Measurements from ENCODE around the gene ADPRHL1.

ADPRHL1 gene

DNA sequence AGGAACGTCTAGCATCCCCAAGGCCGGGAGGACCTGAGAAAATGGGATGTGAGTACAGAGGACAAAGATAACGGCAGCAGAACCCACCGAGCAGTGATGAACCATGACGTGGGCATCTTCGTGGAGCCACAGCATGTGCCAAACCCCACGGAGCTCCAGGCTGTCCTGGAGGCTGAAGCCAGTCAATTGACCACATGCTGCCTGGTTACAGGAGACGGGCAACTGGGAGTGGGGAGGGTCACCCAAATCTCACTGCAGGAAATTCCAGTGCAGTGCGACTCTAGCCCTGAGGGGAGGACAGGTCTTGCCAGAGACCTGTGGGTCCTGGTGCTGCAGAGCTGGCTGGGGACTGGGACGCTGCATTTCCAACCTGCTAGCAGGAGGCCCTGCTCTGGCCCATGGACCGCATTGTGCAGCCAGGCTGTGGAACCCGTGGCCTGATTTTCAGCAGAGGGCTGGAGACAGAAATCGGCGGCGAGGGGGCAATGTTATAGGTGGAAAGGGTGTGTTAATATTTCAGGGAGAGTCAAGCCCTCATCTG, 86.2 kb downstream of the ADPRHL1 start:
- DNase-seq: no peak

DNA sequence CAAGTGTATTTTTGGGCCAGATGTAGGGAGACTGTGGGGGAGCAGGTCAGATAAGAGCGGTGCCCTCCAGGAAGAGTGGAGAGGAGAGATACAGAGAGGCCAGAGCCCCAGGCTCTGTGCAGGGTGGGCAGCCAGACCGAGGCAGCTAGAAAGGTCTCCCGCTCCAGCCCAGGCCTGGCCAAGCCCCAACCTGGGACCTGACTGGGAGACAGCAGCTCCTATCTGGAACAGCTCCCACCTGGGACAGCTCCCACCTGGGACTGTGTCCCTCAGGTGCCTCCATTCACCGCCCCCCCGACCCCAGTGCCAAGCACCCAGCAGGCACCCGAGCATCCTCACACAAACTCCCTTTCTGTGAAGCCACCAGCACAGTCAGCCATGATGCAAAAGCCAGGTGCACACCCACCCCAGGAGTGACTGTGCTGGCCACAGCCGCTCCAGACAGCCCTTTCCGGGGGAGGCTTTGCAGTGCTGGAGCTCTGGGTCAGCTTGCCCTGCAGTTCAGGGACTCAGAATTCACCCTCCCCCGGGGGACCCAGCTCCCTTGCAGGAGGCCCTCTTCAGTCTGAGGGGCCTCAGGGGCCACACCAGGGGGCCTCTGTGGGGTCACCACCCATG, 87.2 kb downstream of the ADPRHL1 start:
- no peak for DNase-seq

GRCh38 chr13:113365583-113365970, 87.7 kb downstream of the ADPRHL1 start:
- no peak for DNase-seq

DNA sequence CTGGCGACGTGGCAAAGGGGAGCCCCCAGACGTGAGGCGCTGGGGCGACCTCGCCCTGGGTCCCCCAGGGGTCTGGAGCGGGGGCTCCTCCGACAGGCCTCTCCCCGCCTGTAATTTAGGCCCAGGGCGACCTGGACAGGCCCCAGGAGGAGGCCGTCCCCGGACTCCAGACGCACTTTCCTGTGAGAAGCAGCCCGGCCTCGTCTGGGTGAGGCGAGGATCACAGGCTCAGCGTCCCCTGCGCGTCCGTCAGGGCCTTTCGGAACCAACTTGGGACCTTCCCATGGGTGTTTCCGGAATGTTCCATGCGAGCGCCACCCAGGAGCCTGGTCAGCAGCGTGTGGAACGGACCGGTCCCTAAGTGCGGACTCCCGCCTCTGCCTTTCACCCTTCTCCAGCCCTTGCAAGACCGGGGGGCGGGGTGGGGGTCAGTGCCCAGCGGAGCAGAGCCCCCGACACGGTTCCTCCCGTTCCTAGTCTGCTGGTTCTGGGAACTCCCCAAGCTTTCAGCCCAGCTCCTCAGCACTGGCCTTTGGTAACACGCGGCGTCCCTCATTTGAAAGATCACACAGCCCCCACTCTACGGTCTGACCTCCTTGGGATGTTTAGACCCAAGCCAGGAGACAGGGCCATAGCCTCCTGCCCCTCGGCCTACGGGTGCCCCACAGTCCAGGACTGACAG, 88.2 kb downstream of the ADPRHL1 start:
- no peak for DNase-seq

DNA sequence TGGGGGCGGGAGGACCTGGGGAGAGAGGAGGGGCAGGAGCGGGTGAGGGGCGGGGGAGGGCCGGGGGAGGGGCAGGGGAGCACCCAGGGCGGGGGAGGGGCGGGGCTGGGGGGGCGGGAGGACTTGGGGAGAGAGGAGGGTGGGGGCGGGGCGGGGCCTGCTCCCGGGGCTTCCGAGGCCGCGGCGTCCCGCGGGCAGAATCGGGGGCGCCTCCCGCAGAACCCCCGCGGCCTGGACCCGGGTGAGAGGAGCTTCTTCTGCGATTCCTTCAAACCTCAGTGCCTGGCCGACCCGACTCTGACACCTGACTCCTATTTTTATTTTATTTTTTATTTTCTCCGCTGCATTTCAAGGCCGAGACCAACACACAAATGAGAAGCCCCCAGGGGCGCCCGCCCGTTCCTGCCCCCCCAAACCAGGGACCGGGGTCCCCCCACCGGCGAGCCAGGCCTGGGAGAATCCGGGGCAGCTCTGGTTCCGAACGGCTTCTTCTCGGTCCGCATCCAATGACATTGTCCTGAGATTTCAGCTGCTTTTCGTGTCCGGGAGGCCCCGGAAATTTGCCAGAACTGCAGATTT, 88.9 kb downstream of the ADPRHL1 start:
- no peak for DNase-seq

DNA sequence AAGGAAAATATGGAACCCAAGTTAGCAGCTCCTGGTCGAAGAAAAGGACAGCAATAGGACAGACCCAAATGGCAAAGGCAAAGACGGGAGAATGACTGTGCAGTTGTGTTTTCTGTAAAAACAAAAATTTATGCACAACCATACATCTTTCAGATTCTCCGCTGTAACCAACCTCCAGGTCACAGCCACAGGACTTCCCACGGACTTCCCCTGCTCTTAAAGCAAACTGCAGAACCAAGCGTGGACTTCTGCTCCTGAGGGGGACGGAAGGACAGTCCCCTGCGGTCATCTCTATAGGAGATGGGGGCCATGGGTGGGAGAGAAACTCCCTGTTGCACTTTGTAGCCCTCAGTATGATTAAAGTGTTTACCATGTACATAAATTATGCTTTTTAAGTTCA, 91.9 kb downstream of the ADPRHL1 start:
- no peak for DNase-seq

DNA sequence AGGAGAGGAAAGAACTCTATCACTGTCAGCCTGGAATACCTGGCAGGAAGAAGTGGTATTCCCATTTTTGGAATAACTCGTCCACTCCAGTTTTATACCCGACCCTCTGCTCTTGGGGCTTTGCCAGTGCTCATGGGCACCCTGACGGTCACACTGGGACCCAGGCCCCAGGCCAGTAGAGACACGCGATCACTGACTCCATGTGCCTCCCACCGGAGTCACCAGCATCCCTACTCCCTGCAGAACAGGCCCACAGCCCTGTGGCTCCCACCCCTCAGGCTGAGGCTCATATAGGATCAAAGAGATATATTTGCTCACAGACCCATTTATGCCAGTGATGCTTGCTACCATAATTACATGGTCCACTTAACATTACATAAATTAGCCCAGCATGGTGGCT, 92.8 kb downstream of the ADPRHL1 start:
- DNase-seq: no peak

DNA sequence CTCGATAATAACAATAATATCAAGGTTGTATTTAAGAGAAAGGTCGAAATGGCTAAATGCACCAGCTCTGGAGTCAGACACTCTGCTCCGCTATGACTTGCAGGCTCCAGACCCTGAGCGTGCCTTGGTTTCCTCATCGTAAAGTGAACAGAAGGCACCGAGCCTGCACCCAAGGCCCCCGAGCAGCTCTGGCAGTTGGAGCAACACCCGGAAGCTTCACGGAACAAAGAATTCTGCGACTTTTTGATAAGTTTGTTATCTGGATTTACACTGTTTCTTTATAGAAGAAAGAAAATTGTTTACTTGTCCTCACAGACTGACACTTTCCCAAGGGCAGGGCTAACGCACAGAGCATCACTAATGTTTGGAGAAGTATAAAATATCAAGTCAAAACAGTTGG, 93.7 kb downstream of the ADPRHL1 start:
- no peak for DNase-seq

- DNase-seq: no peak
Measured at GRCh38 chr13:113358653-113359190, 94.6 kb downstream of the ADPRHL1 start.

GRCh38 chr13:113357529-113357928, 95.8 kb downstream of the ADPRHL1 start:
- peak; percentile 54 for DNase-seq

- no peak for DNase-seq
Measured at GRCh38 chr13:113356596-113356995, 96.7 kb downstream of the ADPRHL1 start.

- DNase-seq: no peak
Measured at GRCh38 chr13:113355621-113356020, 97.7 kb downstream of the ADPRHL1 start.

DNA sequence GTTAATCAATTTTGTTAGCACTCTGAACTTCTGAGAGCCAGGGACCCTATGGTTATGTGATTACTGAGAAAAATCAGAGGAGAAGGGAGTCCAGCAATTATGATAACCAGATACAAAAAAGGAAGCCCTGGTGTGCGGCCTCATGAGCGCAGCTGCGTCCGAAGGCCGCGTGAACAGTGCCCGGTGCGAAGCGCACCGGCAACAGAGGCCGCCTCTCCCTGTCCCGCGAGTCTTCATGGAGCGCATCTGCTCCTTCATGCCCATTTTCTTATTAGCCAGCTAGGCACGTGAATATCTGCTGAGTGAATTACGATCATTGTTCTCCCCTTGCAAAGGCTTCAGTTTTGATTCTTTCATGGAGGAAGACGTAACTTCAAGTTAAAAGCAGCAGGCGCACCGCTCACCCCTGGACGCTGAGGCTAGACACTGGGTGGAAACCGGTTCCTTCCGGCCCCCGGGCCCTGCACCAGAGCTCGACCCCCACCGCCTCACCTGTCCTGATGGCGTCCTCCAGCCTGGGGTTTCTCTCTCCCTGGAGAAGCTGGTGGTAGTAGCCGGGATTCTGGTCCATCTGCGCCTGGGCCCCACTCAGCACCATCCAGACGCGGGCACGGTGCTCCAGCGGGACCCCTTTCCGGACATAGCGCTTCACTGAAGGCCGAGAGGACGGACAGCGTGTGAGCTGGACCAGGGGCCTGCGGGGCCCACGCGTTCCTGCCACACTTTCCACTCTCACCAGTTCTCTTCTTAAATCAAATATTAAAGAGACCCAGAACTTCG, 98.3 kb downstream of the ADPRHL1 start:
- no peak for DNase-seq

DNA sequence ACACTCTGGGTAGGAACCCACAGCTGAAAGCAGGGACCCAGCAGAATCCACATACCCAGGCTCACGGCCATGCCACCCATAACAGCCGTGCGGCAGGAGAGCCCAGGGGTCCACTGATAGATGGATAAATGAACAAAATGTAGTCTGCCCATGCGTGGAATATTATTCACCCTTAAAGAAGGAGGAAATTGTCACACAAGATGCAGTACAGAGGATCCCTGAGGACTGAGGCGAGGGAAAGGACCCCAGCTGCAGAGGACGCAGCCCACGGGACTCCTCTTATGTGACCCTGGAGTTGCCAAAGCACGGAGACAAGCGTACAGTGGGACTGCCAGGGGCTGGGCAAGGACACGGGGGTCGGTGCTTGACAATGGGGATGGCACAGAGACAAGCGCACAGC, 100.0 kb downstream of the ADPRHL1 start:
- DNase-seq: no peak

GRCh38 chr13:113351514-113352026, 101.7 kb downstream of the ADPRHL1 start:
- DNase-seq: no peak

DNA sequence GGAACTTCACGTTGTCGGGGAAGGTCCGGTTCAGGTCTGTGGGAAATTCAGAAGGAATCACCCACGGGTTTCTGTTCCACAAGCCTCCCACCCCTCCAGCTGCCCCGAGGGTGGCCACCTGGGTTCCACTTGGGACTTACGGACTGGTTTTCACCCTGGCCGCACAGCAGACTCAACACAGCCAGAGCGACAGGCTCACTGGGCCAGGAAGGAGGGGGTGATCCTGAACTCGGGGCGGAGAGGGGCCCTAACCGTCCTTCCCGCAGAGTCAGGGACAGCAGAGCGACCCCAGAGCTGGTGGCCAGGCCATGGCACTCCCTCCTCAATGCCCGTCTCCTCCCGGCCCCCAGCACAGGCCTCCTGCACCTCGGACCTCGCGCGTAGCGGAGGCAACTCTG, 102.4 kb downstream of the ADPRHL1 start:
- no peak for DNase-seq

DNA sequence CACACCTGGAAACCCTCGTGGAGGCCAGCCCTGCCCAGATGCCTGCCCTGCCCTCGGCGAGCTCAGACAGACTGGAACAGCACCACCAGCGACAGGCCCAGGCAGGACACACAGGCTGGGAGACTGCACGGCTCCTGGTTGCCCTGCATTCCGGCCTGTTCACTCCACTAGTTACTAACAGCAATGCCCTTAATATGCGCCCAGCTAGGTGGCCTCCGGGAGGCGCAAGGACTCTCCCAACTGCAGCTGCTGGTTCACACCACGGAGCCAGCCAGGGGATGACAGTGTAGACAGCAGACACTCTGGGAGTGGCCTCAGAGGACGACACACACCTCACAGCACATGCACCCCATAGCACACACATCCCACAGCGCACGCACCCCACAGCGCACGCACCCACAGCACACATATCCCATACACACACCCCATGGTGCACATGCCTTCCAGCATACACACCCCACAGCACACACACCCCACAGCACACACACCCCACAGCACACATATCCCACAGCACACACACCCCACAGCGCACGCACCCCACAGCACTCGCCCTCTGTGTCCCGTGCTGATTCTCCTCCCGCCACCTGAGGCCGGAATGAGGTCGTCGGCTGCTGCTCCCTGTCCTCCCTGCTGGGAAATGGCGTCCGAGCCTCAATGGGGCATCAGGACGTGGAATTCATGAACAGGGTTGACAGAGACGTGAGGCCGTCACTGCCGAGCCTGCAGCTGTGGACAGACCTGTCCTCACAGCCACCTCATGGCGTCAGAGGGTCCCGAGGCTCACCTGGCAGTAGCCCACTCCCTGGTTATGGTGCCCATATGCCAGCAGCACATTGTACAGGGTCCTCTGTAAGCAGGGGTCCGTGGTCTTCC, 103.0 kb downstream of the ADPRHL1 start:
- no peak for DNase-seq
